Activated T-helper 17 cell treated with anti-CD3 and anti-CD28 coated beads, Interleukin-2, amount 50 U/mL, for 72 hours (primary cell): ENCODE measurements around the gene TUBA4B. TPM values are rescaled to one million over a fixed set of nuclear protein-coding genes. Genes with fewer than 3 reads are reported as not detected.

Source experiments
- ATAC-seq: fragments of 150-1000 bp; cut with Tn5 transposase; replicated peaks from 2 replicates; pipeline ENCODE4 v1.10.0; 2021; ENCODE audit warnings: mild to moderate bottlenecking, moderate library complexity
- H3K27ac Mint-ChIP-seq: one replicate; pipeline ENCODE4 v1.8.0; 2022; ENCODE audit warnings: mixed read lengths
- H3K27me3 Mint-ChIP-seq: one replicate; pipeline ENCODE4 v1.8.0; 2022; ENCODE audit warnings: mixed read lengths
- H3K36me3 Mint-ChIP-seq: one replicate; pipeline ENCODE4 v1.8.0; 2022; ENCODE audit warnings: low read depth, mild to moderate bottlenecking, mixed read lengths
- H3K4me1 Mint-ChIP-seq: one replicate; pipeline ENCODE4 v1.8.0; 2022; ENCODE audit warnings: mixed read lengths
- H3K4me3 Mint-ChIP-seq: one replicate; pipeline ENCODE4 v1.8.0; 2022; ENCODE audit warnings: mild to moderate bottlenecking, mixed read lengths
- H3K9me3 Mint-ChIP-seq: one replicate; pipeline ENCODE4 v1.8.0; 2022; ENCODE audit warnings: mixed read lengths
- total RNA-seq, 2 donors: library from RNA; stranded (reverse); gene quantifications; one replicate each; pipeline ENCODE4 v1.2.3, GENCODE V29; 2022

TUBA4B gene
- total RNA-seq, 2 donors from 2014 or later, result not detected

- Mint-ChIP-seq H3K27ac (no peak overlapping the region), H3K36me3 (no peaks in the 10 kb centered on the region), H3K4me1 (no peaks in the 10 kb centered on the region), H3K9me3 (no peaks in the 10 kb centered on the region), H3K4me3 (no peak overlapping the region), H3K27me3 (no peaks in the 10 kb centered on the region)
- no peak for ATAC-seq
Observed at GRCh38 chr2:219270055-219270372, 17.0 kb downstream of the TUBA4B start.

GRCh38 chr2:219271021-219271420 lies 18.0 kb downstream of the TUBA4B start:
- Mint-ChIP-seq H3K4me3 (no peak overlapping the region), H3K36me3 (no peaks in the 10 kb centered on the region), H3K9me3 (no peaks in the 10 kb centered on the region), H3K27ac (no peak overlapping the region), H3K27me3 (no peaks in the 10 kb centered on the region), H3K4me1 (no peaks in the 10 kb centered on the region)
- ATAC-seq, result no peak

- H3K4me1 Mint-ChIP-seq, result no peaks in the 10 kb centered on the region
- no peaks in the 10 kb centered on the region for H3K36me3 Mint-ChIP-seq
- H3K27me3 Mint-ChIP-seq, result no peaks in the 10 kb centered on the region
- no peak for ATAC-seq
- no peak overlapping the region for H3K27ac Mint-ChIP-seq
- no peaks in the 10 kb centered on the region for H3K9me3 Mint-ChIP-seq
- no peak overlapping the region for H3K4me3 Mint-ChIP-seq
Observed at GRCh38 chr2:219272356-219272755, 19.3 kb downstream of the TUBA4B start.

GRCh38 chr2:219272995-219273394 lies 20.0 kb downstream of the TUBA4B start:
- Mint-ChIP-seq H3K4me3 (no peak overlapping the region), H3K27me3 (no peaks in the 10 kb centered on the region), H3K4me1 (peaks cover 4% of the 10 kb centered on the region), H3K36me3 (no peaks in the 10 kb centered on the region), H3K27ac (no peak overlapping the region), H3K9me3 (no peaks in the 10 kb centered on the region)
- peak; percentile 31 for ATAC-seq

- no peak overlapping the region for H3K4me3 Mint-ChIP-seq
- no peak for ATAC-seq
- H3K27ac Mint-ChIP-seq, result no peak overlapping the region
- no peaks in the 10 kb centered on the region for H3K9me3 Mint-ChIP-seq
- no peaks in the 10 kb centered on the region for H3K27me3 Mint-ChIP-seq
- H3K36me3 Mint-ChIP-seq, result no peaks in the 10 kb centered on the region
- peaks cover 7% of the 10 kb centered on the region for H3K4me1 Mint-ChIP-seq
Observed at GRCh38 chr2:219273937-219274336, 20.9 kb downstream of the TUBA4B start.

- Mint-ChIP-seq H3K27ac (no peak overlapping the region), H3K27me3 (no peaks in the 10 kb centered on the region), H3K4me1 (peaks cover 7% of the 10 kb centered on the region), H3K9me3 (no peaks in the 10 kb centered on the region), H3K4me3 (no peak overlapping the region), H3K36me3 (peaks cover 1% of the 10 kb centered on the region)
- no peak for ATAC-seq
Observed at GRCh38 chr2:219274361-219274921, 21.4 kb downstream of the TUBA4B start.

- peak overlapping the region; percentile 87 for H3K4me3 Mint-ChIP-seq
- H3K27ac Mint-ChIP-seq, result peak overlapping the region; percentile 90
- H3K9me3 Mint-ChIP-seq, result no peaks in the 10 kb centered on the region
- H3K4me1 Mint-ChIP-seq, result peaks cover 21% of the 10 kb centered on the region
- peaks cover 36% of the 10 kb centered on the region for H3K36me3 Mint-ChIP-seq
- H3K27me3 Mint-ChIP-seq, result no peaks in the 10 kb centered on the region
- peak; percentile 6 for ATAC-seq
Observed at GRCh38 chr2:219277703-219278654, 24.9 kb downstream of the TUBA4B start.

- peak overlapping the region; percentile 87 for H3K4me3 Mint-ChIP-seq
- ATAC-seq, result no peak
- no peaks in the 10 kb centered on the region for H3K27me3 Mint-ChIP-seq
- H3K9me3 Mint-ChIP-seq, result no peaks in the 10 kb centered on the region
- peaks cover 44% of the 10 kb centered on the region for H3K36me3 Mint-ChIP-seq
- peak overlapping the region; percentile 90 for H3K27ac Mint-ChIP-seq
- peaks cover 24% of the 10 kb centered on the region for H3K4me1 Mint-ChIP-seq
Observed at GRCh38 chr2:219278655-219279150, 25.7 kb downstream of the TUBA4B start.

GRCh38 chr2:219279151-219279915 lies 26.3 kb downstream of the TUBA4B start, which contains the start of gene DNAJB2:
DNAJB2 (plus strand) TSS chr2:219279366; CDS start chr2:219279834, 468 bp downstream.
- H3K4me1 Mint-ChIP-seq, result peaks cover 24% of the 10 kb centered on the region
- peak within 1 kb of the TSS; percentile 96 for H3K27ac Mint-ChIP-seq
- peak within 1 kb of the TSS; percentile 87 for H3K4me3 Mint-ChIP-seq
- H3K36me3 Mint-ChIP-seq, result peaks cover 50% of the 10 kb centered on the region
- ATAC-seq, result peak; percentile 88
- no peaks in the 10 kb centered on the region for H3K9me3 Mint-ChIP-seq
- H3K27me3 Mint-ChIP-seq, result no peaks in the 10 kb centered on the region

- no peak for ATAC-seq
- H3K27me3 Mint-ChIP-seq, result no peaks in the 10 kb centered on the region
- H3K9me3 Mint-ChIP-seq, result no peaks in the 10 kb centered on the region
- H3K27ac Mint-ChIP-seq, result peak overlapping the region; percentile 96
- peak overlapping the region; percentile 87 for H3K4me3 Mint-ChIP-seq
- peaks cover 24% of the 10 kb centered on the region for H3K4me1 Mint-ChIP-seq
- peaks cover 50% of the 10 kb centered on the region for H3K36me3 Mint-ChIP-seq
Observed at GRCh38 chr2:219279916-219280516, 27.0 kb downstream of the TUBA4B start.

GRCh38 chr2:219280651-219281050 lies 27.6 kb downstream of the TUBA4B start:
- Mint-ChIP-seq H3K27ac (peak overlapping the region; percentile 96), H3K4me1 (peaks cover 24% of the 10 kb centered on the region), H3K27me3 (no peaks in the 10 kb centered on the region), H3K4me3 (peak overlapping the region; percentile 87), H3K36me3 (peaks cover 56% of the 10 kb centered on the region), H3K9me3 (no peaks in the 10 kb centered on the region)
- no peak for ATAC-seq

GRCh38 chr2:219281588-219281987 lies 28.5 kb downstream of the TUBA4B start:
- peak overlapping the region; percentile 87 for H3K4me3 Mint-ChIP-seq
- no peaks in the 10 kb centered on the region for H3K27me3 Mint-ChIP-seq
- peaks cover 24% of the 10 kb centered on the region for H3K4me1 Mint-ChIP-seq
- H3K9me3 Mint-ChIP-seq, result no peaks in the 10 kb centered on the region
- H3K36me3 Mint-ChIP-seq, result peaks cover 56% of the 10 kb centered on the region
- H3K27ac Mint-ChIP-seq, result peak overlapping the region; percentile 96
- ATAC-seq, result no peak

GRCh38 chr2:219282375-219282774 lies 29.3 kb downstream of the TUBA4B start:
- peak overlapping the region; percentile 78 for H3K27ac Mint-ChIP-seq
- H3K36me3 Mint-ChIP-seq, result peaks cover 56% of the 10 kb centered on the region

More at GRCh38 chr2:219282375-219282774, 29.3 kb downstream of the TUBA4B start:
- peaks cover 24% of the 10 kb centered on the region for H3K4me1 Mint-ChIP-seq
- no peaks in the 10 kb centered on the region for H3K27me3 Mint-ChIP-seq
- H3K4me3 Mint-ChIP-seq, result peak overlapping the region; percentile 87
- no peak for ATAC-seq
- H3K9me3 Mint-ChIP-seq, result no peaks in the 10 kb centered on the region
